CD4-positive, alpha-beta T cell treated with Interleukin-4 for 1 hour (primary cell): ENCODE results near the gene PHF21B.
"Not testable (repeated sequence)": the region's sequence is repeated elsewhere in the genome, so short reads cannot be mapped to it uniquely, and the experiment has no call there.

Source experiments
- DNase-seq, 2 donors: peaks; one replicate each; pipeline ENCODE4 v3.0.0-alpha.2; 2020 to 2022

The PHF21B gene

GRCh38 chr22:45009606-45010531, at the start of gene PHF21B:
TSS of gene PHF21B (minus strand) at chr22:45010005. CDS start at chr22:45009549, 456 bp downstream.
- DNase-seq: no peak

GRCh38 chr22:45059296-45059695, 49.5 kb upstream of the PHF21B start:
- no peak for DNase-seq

GRCh38 chr22:45058622-45058912, 48.8 kb upstream of the PHF21B start:
- no peak for DNase-seq

GRCh38 chr22:45055936-45056335, 46.1 kb upstream of the PHF21B start:
- no peak for DNase-seq

GRCh38 chr22:45053571-45053970, 43.8 kb upstream of the PHF21B start:
- DNase-seq: no peak

- DNase-seq: no peak
Observed at GRCh38 chr22:45053094-45053493, 43.3 kb upstream of the PHF21B start.

DNA sequence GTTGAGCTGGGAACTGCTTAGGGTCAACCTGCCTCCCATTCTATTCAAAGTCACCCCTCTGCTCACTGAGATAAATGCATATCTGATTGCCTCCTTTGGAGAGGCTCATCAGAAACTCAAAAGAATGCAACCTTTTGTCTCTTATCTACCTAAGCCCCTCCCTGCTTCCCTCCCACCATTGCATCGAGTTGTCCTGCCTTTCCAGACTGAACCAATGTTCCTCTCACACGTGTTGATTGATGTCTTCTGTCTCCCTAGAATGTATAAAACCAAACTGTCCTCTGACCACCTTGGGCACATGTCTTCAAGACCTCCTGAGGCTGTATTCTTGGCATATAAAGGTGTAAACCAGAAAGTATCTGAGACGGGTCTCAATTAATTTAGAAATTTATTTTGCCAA, 42.9 kb upstream of the PHF21B start:
- DNase-seq: not testable (repeated sequence)

GRCh38 chr22:45051946-45052345, 42.1 kb upstream of the PHF21B start:
- no peak for DNase-seq

DNA sequence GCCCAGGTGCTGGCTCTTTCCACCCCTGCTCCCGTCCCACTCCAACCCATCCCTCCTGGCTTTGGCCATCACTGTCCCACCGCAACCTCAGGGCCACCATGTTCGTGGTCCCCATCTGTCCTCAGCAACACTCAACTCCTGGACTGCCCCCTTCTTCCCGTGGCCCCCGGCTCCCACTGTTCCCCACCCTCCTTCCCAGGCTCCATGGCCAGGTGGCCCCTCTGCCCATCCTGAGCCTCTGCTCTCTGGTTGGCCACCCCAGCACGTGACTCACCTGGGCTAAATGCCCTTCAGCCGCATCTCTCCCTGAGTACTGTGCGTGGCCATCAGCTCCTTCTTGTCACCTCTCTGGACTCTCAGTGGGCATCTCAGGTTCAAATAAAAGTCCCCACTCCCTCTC, 41.6 kb upstream of the PHF21B start:
- no peak for DNase-seq

GRCh38 chr22:45047260-45047659, 37.5 kb upstream of the PHF21B start:
- no peak for DNase-seq

- DNase-seq: no peak
Observed at GRCh38 chr22:45045208-45045607, 35.4 kb upstream of the PHF21B start.

DNA sequence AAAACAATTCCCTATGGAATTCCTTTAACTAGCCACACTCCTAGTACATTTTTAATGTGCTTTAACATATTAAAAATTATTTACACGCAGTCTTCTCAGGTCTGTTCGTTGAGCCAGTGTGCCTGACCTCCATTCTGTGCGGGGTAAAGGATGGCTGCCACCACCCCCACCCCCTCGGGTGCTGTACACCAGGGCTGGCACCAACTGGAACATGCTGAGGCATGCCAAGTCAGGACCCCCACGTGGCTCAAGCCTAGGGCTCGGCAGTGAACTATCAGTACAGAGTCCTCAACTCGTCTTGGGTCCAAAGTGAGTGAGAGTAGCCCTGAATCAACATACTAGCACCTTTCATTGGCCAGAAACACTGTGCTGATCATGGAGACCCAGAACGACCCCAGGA, 32.5 kb upstream of the PHF21B start:
- DNase-seq: no peak

- DNase-seq: no peak
Observed at GRCh38 chr22:45039133-45039532, 29.3 kb upstream of the PHF21B start.

- DNase-seq: no peak
Observed at GRCh38 chr22:45036154-45036553, 26.3 kb upstream of the PHF21B start.

GRCh38 chr22:45034821-45035220, 25.0 kb upstream of the PHF21B start:
- DNase-seq: no peak

DNA sequence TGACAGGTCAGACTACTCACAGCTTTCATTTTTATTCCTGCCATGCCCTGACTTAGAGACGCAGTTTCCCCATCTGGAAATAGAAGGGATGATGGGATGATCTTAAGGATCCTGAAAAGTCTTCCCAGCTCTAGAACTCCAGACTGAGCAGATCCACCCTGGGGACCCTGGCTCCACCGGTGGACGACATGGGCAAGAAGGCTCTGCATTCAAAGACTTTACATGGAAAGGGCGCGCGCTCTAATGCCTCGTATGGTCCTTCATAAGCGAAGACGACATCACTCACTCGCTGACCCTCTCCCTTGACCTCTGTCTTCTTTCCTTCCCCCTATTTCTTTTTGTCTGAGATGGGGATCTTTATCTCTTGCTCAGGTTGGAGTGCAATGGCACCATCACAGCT, 24.4 kb upstream of the PHF21B start:
- no peak for DNase-seq

DNA sequence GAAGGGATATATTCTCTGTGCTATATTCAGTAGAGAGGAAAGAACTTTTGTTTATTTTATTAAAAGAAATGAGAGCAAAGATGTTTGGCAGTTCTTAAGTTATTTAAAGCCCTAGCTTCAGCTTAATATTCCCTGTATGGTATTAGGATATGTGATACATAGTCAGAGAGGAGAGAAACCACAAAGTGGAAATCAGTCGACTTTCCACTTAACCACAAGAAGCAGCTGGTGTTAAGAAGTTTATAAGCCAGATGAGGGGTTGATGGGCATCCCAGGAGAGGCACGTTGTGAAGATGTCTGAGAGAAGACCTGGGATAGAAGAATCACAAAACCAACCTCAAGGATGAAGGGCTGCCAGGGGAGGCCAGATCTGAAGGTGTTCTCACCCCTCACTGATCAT, 23.3 kb upstream of the PHF21B start:
- no peak for DNase-seq

DNA sequence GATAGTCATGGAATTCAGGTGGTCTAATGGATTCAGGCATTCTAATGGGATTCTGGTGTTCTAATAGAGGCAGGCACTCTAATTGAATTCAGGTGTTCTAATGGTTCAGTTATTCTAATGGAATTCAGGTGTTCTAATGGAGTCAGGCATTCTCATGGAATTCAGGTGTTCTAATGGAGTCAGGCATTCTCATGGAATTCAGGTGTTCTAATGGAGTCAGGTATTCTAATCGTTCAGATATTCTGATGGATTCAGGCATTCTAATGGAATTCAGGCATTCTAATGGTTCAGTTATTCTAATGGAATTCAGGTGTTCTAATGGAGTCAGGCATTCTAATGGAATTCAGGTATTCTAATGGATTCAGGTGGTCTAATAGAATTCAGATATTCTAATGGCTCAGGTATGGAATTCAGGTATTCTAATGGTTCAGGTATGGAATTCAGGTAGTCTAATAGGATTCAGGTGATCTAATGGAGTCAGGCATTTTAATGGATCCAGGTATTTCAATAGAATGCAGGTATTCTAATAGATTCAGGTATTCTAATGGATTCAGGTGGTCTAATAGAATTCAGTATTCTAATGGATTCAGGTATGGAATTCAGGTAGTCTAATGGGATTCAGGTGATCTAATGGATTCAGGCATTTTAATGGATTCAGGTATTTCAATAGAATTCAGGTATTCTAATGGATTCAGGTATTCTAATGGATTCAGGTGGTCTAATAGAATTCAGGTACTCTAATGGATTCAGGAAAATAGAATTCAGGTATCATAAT, 22.0 kb upstream of the PHF21B start:
- no peak for DNase-seq

GRCh38 chr22:45029501-45029900, 19.7 kb upstream of the PHF21B start:
- DNase-seq: no peak

GRCh38 chr22:45026511-45026910, 16.7 kb upstream of the PHF21B start:
- DNase-seq: no peak

DNA sequence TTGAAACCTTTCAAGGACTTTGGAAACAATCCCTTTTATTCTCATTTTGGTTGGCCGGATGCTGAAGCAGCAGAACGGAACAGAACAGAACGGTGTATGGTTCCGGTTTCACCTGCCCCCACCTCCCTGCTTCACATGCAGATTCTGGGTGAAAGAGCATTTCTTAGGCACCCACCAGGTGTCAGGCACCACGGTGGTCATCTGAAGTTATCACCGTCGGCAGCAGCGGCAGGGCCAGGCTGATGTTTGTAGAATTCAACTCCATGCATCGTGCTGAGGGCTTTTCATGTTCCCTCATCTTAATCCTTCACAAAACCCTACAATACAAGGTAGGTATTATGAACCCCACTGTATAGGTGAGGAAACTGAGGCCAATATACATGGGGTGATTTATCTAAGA, 13.6 kb upstream of the PHF21B start:
- no peak for DNase-seq

DNA sequence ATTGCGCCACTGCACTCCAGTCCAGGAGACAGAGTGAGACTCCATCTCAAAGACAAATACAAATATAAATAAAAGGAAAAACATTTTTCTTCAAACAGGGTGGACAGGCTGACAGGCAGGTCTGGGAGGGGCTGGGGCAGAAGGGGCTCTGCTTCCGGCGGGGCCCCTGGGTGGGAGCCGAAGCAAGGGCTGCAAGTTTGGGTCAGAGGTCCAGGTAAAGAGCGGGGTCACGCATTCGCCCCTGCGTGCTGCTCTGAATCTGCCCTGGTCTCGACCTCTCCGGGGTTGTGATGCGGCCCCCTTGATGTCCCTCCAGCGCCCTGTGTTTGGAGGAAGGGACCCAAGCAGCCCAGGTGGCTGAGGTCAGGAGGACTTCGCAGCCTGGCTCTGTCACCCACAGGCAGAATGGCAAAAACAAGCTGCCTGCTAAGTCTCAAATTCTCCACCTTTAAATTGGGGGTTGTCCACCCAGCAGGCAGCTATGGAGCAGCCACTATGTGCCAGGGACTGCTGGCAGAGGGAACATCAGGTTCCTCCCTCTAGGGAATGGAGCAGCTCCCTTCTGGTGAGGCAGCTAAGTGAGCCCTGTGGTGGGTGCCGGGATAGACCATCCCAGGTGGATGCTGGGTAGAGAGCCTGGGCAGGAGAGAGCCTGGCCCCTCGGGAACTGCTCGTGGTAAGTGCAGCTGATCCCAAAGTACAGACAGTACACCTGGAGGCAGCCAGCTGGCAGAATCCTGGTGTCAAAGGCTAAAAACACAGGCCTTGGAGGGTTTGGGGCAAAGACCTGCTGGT, 10.3 kb upstream of the PHF21B start:
- DNase-seq: no peak

DNA sequence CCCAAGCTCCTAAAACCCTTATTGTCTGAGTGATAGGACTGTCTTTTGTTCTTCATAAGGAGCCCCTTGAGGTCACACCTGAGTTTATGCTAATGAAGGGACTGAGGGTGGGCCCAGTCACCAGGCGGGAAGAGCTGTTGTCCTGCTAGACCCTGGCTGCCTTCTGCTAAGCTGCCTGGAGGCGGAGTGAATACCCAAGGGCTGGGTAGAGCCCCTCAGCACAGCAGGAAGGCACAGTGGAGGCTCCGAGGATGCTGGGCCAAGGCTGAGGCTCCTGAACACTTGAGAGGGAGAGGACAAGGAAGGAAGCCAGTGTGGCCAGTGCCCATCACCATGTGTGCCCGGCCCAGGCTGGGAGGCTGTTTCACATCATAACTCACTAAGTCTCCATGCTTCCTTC, 4.8 kb upstream of the PHF21B start:
- DNase-seq: no peak

DNA sequence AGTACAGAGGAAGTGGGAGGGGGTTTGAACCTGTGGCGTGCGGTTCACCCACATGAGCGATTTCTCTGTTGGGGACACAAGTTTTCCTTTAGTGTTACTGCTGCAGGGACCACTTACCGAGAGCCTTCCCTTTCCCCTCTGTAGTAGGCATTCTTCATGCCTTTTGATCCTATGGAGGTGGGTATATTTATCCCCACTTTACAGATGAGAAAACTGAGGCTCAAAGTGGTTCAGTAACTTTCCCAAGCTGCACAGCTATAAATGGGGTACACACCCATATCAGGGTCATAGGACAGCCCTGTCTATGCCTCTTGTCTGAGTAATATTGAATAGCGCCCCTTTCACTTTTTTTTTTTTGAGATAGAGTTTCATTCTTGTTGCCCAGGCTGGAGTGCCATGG, 3.3 kb upstream of the PHF21B start:
- no peak for DNase-seq
